ENCODE results near the gene PPRC1. TPM values are rescaled to one million over a fixed set of nuclear protein-coding genes. Genes with fewer than 3 reads are reported as not detected.
A peak's percentile ranks its signal among the peaks of the same experiment; 100 is the strongest.
"Not testable (repeated sequence)": the region's sequence is repeated elsewhere in the genome, so short reads cannot be mapped to it uniquely, and the experiment has no call there.

PPRC1 gene
- total RNA-seq, 3 donors from 2014 or later, result 155 to 161 (median 156) TPM

- Mint-ChIP-seq H3K4me1 (ENCODE audit: low read depth) (peaks cover 17% of the 10 kb centered on the region), H3K36me3 (ENCODE audit: insufficient read depth) (no peaks in the 10 kb centered on the region), H3K9me3 (peaks cover 4% of the 10 kb centered on the region), H3K27me3 (ENCODE audit: low read depth) (no peaks in the 10 kb centered on the region), H3K4me3 (no peak overlapping the region)
- DNase-seq, result no peak
- no peak for ATAC-seq
Measured at GRCh38 chr10:102185272-102185671, 52.4 kb downstream of the PPRC1 start.

DNA sequence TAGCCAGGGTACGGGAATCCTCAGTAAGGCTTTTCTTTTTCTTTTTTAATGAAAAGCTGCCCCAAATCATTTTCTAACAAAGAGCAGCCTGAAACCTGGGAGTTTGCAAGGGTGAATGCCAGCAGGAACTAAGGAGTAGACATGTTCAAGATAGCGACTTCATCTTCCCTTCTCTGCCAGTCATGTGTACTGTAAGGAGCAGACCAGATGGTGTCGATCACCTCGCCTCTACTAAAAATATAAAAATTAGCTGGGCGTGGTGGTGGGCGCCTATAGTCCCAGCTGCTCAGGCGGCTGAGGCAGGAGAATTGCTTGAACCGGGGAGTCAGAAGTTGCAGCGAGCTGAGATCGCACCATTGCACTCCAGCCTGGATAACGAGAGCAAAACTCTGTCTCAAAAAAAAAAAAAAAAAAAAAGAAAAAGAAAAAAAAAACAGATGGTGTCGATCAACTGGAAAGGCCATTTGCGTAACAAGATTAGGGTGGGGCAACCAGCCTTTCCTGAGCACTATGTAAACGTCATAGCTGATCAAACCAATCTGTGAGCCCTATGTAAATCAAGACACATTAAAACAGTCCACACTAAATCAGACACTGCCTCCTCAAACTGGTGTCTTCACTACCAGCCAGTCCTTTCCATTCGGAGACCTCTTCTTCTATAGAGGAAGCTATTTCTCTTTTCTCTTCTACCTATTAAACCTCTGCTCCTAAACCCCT is 53.1 kb downstream of the PPRC1 start:
- Mint-ChIP-seq H3K36me3 (ENCODE audit: insufficient read depth) (no peaks in the 10 kb centered on the region), H3K27me3 (ENCODE audit: low read depth) (no peaks in the 10 kb centered on the region), H3K4me3 (no peak overlapping the region), H3K4me1 (ENCODE audit: low read depth) (peaks cover 17% of the 10 kb centered on the region), H3K9me3 (peaks cover 4% of the 10 kb centered on the region)
- DNase-seq (no peak), ATAC-seq (no peak)

DNA sequence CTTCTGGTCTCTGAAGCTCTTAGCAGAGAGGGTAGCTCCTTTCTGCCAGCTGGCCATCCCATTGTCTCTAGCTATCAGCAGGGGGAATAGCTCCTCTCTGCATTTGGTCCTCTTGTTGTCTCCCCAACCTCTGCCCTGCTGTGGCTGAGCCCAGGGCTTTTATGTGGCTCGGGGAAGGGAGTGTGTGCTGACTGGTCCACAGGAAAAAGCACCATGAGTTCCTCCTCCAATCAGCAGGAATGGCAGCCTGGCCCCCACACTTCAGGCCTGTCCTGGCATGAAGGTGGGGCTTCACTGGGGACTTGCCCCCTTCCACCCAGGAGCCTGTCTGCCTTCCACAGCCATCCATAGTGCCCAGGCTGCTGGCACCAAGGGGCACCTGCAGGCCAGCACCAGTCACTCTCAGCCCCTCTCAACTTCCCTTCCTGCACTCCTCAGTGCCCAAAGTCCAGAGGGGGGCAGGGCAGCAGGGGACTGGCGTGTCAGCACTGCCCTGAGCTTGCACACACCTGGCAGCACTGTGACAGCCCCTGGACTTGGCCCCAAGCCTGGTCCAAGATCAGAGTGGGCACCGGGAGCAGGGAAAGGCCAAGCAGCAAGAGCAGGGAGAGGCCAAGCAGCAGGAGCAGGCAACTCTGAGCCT is 55.6 kb downstream of the PPRC1 start:
- ATAC-seq (no peak), DNase-seq (no peak)
- Mint-ChIP-seq H3K36me3 (ENCODE audit: insufficient read depth) (no peaks in the 10 kb centered on the region), H3K4me3 (no peak overlapping the region), H3K9me3 (peaks cover 10% of the 10 kb centered on the region), H3K27me3 (ENCODE audit: low read depth) (no peaks in the 10 kb centered on the region), H3K4me1 (ENCODE audit: low read depth) (peaks cover 17% of the 10 kb centered on the region)

DNA sequence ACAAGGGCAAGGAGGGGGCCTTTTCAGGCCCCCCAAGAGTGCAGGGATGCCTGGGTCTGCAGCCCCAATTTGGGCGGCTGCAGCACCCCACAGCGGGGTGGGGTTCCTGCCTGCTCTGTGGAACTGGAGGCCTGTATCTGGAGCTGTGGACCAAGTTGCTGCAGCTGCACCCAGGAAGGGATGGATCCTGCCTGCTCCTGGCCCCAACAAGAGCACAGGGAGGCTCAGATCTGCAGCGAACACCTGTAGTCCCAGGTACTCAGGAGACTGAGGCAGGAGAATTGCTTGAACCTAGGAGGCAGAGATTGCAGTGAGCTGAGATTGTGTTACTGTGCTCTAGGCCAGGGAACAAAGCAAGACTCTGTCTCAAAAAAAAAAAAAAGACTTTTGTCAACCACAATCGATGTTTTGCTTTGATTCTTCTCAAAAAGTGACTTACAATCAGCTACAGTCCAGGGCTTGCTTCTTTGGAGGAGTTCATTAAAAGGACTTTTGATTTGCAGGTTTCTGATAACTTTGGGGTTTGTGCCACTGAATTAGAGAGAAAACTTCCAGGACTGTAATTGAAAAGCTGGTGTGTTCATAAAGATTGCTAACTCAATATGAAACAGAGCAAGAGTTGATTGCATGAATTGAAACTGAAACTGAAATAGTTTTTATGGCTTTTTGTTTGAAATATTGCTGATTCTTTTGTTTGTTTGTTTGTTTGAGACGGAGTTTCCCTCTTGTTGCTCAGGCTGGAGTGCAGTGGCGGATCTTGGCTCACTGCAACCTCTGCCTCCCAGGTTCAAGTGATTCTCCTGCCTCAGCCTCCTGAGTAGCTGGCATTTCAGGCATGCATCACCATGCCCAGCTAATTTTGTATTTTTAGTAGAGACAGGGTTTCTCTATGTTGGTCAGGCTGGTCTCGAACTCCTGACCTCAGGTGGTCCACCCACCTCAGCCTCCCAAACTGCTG is 56.4 kb downstream of the PPRC1 start:
- H3K9me3 Mint-ChIP-seq; H3K36me3 Mint-ChIP-seq (ENCODE audit: insufficient read depth); DNase-seq; H3K27me3 Mint-ChIP-seq (ENCODE audit: low read depth): not testable (repeated sequence)
- peak; percentile 78 to 84 for ATAC-seq
- H3K4me3 Mint-ChIP-seq, result peak overlapping the region; percentile 31
- H3K4me1 Mint-ChIP-seq (ENCODE audit: low read depth), result peaks cover 17% of the 10 kb centered on the region

DNA sequence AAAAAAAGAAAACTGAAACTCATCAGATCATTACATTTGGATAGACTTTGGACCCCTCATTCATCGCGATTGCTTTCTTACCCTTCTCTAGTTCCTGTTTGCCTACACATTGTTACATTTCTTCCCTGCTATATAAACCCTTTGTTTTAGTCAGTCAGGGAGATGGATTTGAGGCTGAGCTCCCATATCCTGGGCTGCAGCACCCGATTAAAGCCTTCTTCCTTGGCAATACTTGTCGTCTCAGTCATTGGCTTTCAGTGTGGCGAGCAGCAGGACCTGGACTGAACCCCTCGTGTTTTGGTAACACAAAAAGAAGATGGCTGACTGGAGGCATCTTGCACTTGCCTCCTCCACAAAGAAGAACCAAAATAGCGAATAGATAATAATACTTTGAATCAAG is 59.1 kb downstream of the PPRC1 start:
- no peaks in the 10 kb centered on the region for H3K27me3 Mint-ChIP-seq (ENCODE audit: low read depth)
- peaks cover 6% of the 10 kb centered on the region for H3K9me3 Mint-ChIP-seq
- ATAC-seq (no peak), DNase-seq (no peak)
- H3K36me3 Mint-ChIP-seq (ENCODE audit: insufficient read depth), result no peaks in the 10 kb centered on the region
- H3K4me1 Mint-ChIP-seq (ENCODE audit: low read depth), result peaks cover 20% of the 10 kb centered on the region
- no peak overlapping the region for H3K4me3 Mint-ChIP-seq

GRCh38 chr10:102195296-102195870 is 62.5 kb downstream of the PPRC1 start:
- H3K4me1 Mint-ChIP-seq (ENCODE audit: low read depth), result peaks cover 4% of the 10 kb centered on the region
- no peak overlapping the region for H3K4me3 Mint-ChIP-seq
- H3K27me3 Mint-ChIP-seq (ENCODE audit: low read depth), result no peaks in the 10 kb centered on the region
- H3K9me3 Mint-ChIP-seq, result peaks cover 6% of the 10 kb centered on the region
- no peaks in the 10 kb centered on the region for H3K36me3 Mint-ChIP-seq (ENCODE audit: insufficient read depth)
- DNase-seq, result no peak
- no peak for ATAC-seq

- peak; percentile 66 for ATAC-seq
- Mint-ChIP-seq H3K36me3 (ENCODE audit: insufficient read depth) (no peaks in the 10 kb centered on the region), H3K27me3 (ENCODE audit: low read depth) (peaks cover 4% of the 10 kb centered on the region), H3K9me3 (peaks cover 4% of the 10 kb centered on the region), H3K4me3 (no peak overlapping the region), H3K4me1 (ENCODE audit: low read depth) (peaks cover 4% of the 10 kb centered on the region)
- no peak for DNase-seq
Measured at GRCh38 chr10:102196893-102197292, 64.1 kb downstream of the PPRC1 start.

DNA sequence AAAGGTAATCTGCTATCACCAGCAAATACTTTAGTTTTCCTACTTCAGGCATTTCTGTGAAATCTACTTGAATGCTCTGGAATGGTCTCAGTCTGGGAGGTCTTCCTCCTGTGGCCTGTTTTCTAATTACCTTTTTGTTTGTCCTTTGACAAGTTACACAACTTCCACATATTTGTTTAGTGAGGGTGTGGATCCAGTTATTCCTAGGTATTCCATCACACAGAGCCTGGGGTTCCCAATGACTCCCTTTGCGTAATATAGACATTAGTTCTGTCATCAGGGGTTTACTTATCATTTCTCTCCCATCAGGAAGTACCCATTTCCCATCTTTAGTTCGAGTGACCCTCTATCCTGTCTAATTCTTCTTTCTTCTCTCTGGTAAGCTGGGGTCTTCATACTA is 65.2 kb downstream of the PPRC1 start:
- Mint-ChIP-seq H3K9me3 (no peaks in the 10 kb centered on the region), H3K4me3 (no peak overlapping the region), H3K27me3 (ENCODE audit: low read depth) (peaks cover 5% of the 10 kb centered on the region), H3K36me3 (ENCODE audit: insufficient read depth) (no peaks in the 10 kb centered on the region), H3K4me1 (ENCODE audit: low read depth) (peaks cover 4% of the 10 kb centered on the region)
- ATAC-seq (no peak), DNase-seq (no peak)

Other genes with a start within 250 kb of the PPRC1 start
- gene ARMH3, start 76.9 kb upstream of the PPRC1 start, total RNA-seq, result 10 to 100 TPM; 16.6 to 21.7 (median 21.5) TPM
- 10 to 100 TPM; 25.4 to 27.7 (median 25.5) TPM for gene HPS6, start 67.7 kb upstream of the PPRC1 start, total RNA-seq
- gene LDB1, start 12.7 kb upstream of the PPRC1 start, total RNA-seq, result 10 to 100 TPM; 55.7 to 59.6 (median 56.2) TPM
- gene NOLC1, start 19.3 kb downstream of the PPRC1 start, total RNA-seq, result 100 to 1,000 TPM; 451 to 523 (median 461) TPM
- gene ELOVL3, start 93.3 kb downstream of the PPRC1 start, total RNA-seq, result not detected
- under 1 TPM in 2 of 3 donors, not detected in 1; 0.25 to 0.46 TPM for gene PITX3, start 108.5 kb downstream of the PPRC1 start, total RNA-seq
- gene GBF1, start 112.5 kb downstream of the PPRC1 start, total RNA-seq, result 10 to 100 TPM; 42.9 to 46.5 (median 43.3) TPM